Hematopoietic multipotent progenitor cell treated with erythropoietin and hydrocortisone succinate and interleukin-3 and kit ligand, for 6 days (in vitro differentiated cells): Measurements from ENCODE around the gene ACTR5.
"Not testable (repeated sequence)": the region's sequence is repeated elsewhere in the genome, so short reads cannot be mapped to it uniquely, and the experiment has no call there.

Experiments used
- DNase-seq: peaks from one replicate; pipeline ENCODE4 v3.0.0-alpha.2; 2015

The ACTR5 gene

DNA sequence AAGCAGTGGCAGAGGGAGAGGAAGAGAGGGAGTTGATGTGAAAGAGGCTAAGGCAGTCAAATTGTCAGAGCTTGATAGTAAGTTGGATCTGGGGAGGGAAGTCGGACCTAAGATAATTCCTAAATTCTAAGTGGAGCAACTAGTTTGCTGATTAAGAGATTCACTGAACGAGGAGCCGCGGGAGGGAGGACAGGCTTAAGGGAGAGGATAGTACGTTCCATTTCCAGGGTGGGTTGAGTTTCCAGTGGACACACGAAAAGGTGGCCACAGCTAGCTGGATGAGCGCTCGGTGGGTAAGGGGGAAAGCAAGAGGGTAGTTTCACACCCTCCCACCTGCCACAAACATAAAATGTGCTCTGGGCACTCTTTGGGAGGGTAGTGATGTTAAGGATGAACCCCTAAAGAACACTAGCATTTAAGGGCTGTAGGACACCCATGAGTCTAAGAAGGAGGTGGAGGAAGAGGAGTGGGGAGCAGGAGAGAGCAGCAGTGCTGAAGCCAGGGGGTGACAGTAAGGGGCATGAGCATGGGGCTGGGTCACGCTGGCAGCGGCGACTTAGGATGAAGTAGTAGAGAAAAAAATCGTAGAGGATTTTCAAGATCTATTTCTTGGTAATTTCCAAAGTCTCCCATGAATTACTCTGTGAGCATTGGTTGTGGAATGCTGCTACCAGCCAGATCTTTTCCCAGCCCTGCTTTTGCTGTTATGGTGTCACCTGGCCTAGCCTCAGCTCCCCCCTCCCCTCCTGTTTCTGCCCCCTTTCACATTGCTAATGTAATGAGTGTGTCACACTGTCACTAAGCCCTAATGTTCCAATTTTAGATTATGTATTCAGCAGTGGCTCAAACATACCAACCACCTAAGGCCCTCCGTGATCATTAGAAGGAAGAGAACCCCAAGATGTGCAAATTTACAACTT lies 21.4 kb downstream of the ACTR5 start:
- DNase-seq = no peak

DNA sequence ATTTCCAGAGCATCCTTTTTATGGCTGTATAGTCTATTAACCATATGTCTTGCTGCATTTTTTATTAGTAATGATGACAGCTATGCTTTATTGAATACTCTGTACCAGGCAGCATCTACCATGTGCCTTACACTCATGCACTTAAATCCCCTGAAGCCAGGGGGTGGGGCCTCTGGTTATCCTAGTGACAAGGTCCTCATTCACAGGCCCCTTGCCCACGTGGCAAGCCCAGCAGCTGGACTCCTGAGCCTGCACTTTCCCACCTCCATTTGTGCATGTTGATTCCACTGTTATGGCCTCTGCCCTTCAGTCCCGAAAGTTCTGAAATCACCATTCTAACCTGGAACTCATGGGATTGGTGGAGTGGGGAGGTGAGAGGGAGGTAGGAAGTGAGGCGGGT lies 22.3 kb downstream of the ACTR5 start:
- no peak for DNase-seq

DNA sequence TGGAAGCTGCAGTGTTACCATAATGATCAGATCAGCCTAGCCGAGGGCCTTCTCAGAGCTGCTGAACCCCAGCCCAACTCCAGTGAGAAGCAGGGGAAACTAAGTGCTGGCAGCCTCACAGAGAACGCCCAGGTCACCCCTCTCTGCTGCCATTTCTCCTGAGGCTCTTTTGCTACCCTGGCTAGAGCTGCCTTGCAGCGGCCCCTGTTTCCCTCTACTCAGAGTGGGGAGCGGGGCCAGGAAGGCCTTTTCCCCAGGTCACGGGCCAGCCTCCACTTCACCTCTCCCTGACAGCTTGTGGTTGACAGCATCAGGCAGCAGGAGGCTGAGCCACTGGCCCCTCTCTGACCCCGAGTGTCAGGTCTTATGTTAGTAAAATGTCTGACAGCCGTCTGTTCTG lies 22.7 kb downstream of the ACTR5 start:
- no peak for DNase-seq

DNA sequence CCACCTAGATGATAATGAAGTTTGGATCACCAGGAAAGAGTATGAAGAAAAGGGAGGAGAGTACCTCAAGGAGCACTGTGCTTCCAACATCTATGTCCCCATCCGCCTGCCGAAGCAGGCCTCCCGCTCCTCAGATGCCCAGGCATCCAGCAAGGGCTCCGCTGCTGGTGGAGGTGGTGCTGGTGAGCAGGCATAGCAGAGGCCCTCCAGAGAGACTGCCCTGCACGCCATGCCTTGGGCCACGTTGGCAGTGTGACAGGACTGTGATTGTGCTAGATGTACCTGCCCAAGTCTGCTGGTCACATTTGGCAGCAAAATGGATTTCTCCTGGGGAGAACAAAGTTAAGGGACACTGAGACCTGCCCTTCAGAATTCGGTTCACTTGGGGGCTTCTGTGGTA lies 23.4 kb downstream of the ACTR5 start:
- DNase-seq = no peak

DNA sequence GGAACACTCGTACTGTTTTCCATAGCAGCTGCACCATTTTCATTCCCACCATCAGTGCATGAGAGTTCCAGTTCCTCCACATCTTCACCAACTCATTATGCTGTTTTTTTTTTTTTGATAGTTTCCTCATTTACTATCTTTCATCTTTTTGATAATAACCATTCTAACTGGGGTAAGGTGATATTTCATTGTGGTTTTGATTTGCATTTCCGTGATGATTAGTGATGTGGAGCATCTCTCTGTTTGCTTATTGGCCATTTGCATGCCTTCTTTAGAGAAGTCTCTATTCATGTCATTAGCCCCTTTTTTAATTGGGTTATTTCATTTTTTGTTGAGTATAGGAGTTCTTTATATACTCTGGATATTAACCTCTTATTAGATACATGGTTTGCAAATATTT lies 25.9 kb downstream of the ACTR5 start:
- DNase-seq = no peak

DNA sequence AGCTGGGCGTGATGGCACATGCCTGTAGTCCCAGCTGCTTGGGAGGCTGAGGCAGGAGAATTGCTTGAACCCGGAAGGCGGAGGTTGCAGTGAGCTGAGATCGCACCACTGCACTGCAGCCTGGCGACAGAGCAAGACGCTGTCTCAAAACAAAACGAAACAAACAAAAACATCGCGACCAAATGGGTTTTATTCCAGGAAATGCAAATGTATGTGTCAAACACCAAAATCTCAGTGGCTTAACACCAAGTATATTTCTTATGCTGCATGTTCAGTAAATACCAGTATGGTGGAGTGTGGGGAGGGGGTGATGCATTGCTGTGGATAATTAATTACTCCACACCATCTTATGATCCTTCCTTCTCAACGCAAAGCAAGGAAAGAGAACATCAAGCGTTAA lies 28.1 kb downstream of the ACTR5 start:
- no peak for DNase-seq

DNA sequence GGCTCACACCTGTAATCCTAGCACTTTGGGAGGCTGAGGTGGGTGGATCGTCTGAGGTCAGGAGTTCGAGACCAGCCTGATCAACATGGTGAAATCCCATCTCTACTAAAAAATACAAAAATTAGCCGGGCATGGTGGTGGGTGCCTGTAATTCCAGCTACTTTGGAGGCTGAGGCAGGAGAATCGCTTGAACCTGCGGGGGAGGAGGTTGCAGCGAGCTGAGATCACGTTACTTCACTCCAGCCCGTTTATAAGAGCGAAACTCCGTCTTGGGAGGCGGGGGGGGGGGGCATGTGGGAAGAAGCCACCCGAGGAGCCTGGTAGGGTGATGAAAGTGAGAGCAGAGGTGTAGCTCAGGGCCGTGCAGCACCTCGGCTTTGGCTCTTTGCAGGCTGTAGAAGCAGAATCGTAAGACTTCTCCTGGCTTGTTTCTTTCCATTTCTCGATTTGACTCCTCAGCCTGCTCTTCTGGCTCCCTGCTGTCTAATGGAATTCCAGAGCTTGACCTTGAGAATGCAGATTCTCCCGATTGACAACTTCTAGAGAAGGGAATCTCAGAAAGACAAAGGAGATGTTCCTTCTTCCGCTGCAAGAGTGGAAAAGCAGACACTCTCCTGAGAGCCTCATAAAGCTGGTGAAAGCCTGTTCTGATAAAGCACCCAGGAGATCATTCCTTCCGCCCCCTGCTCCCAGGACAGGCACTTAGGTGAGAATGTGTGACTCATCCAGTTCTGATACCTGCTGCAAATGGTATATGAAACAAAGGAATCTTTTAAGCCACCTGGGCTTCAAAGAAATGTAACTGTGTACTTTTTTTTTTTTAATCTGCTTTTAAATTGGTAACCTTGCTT lies 31.2 kb downstream of the ACTR5 start:
- no peak for DNase-seq

DNA sequence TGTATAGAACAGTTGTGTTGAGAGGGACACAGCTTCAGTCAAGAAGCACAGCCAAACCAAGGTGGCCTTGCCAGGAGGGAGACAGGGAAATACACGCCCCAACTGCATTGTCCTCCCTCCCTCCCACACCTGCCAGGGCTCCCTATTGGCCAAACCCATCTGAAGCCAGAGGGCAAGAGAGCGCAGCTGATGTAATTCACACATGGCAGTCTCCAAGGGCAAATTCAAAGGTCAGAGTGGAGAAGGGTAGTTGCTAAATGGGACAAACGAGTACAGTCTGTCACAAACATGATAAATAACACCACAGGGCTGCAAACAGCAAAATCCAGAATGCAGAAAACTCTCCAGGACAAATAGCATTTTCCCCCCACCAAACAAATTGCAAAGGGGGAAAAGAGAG lies 34.0 kb downstream of the ACTR5 start:
- no peak for DNase-seq

DNA sequence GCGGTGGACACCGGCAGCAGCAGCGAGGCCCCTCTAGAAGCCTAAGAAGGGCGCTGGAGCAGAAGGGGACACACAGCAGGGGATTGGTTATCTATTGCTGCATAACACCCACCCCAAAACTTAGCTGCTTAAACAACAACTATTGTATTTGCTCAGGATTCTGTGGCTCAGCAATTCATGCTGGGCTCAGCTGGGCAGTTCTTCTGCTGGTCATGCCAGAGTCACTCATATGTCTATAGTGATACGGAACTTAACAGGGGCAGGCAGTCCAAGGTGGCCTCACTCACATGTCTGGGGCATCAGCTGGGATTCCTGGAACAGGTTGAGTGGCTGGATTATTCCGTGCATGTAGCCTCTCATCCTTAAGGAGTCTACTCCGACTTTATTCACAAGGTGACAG lies 39.6 kb downstream of the ACTR5 start:
- no peak for DNase-seq

DNA sequence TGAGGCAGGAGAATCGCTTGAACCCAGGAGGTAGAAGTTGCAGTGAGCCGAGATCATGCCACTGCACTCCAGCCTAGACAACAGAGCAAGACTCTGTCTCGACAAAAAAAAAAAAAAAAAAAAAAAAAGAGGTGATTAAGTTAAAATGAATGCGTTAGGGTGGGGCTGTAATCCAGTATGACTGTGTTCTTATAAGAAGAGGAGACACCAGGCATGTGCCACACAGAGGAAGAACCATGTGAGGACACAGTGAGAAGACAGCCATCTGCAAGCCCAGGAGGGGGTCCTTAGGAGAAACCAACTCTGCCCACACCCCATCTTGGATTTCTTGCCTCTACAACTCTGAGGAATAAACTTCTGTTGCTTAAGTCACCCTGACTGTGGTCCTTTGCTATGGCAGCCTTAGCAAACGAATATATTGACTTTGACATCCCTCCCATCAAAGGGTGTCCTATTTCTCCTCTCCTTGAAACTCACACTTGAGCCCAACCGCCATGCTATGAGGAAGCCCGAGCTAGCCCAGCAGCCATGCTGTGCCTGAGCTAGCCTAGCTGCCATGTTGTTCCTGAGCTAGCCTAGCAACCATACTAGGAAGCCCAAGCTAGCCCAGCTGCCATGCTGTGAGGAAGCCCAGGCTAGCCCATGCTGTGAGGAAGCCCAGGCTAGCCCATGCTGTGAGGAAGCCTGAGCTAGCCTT lies 41.4 kb downstream of the ACTR5 start:
- DNase-seq = no peak

DNA sequence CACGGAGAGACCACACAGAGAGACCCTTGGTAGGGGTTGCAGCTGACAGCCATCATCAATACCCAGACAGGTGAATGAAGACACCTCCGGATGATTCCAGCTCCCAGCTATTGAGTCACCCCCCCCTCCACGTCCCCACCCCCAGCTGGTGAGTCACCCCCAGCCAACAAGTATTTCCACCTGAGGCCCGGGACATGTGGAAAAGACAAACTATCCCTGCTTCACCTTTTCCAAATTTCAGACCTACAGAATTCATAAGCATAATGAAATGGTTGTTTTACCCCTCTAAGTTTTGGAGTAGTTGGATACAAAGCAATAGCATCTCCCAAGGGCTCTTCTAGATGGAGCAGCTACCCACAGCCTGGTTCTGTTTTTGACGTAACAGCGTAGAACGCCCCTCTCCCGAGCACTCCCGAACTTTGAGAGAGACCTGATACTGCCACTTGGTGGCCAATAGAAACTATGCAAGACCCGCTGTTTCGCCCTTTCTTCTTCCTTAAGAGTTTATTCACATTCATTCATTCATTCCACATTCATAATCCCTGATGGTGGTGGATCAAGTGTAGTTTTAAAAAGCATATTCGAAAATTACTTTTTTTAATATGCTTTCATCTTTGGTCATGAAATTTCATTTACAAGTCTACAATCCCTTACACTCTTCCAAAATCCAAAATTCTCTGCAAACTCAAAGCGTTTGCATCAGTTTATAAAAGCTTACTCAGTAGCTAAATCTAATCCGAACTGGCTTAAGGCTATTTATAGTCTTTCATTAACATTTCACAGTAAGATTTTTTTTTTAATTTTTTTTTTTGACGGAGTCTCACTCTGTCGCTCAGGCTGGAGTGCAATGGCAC lies 42.2 kb downstream of the ACTR5 start:
- DNase-seq = peak; percentile 71

DNA sequence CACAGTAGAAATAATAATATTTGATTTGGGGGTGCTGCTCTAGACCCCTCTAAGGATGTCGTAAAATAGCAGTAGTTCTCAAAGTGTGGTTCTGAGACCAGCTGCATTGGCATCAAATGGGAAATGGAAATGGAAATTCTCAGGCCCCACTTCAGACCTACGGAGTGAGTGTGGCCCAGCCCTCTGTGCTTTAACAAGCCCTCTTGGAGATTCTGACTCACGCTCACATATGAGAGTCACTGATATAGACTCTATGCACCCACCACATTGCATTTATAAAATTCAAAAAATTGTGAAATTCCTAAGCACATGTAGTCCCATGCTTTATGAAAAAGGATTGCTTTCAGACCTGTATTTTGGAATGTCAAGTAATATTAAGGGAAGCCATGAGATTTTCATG lies 43.0 kb downstream of the ACTR5 start:
- no peak for DNase-seq

DNA sequence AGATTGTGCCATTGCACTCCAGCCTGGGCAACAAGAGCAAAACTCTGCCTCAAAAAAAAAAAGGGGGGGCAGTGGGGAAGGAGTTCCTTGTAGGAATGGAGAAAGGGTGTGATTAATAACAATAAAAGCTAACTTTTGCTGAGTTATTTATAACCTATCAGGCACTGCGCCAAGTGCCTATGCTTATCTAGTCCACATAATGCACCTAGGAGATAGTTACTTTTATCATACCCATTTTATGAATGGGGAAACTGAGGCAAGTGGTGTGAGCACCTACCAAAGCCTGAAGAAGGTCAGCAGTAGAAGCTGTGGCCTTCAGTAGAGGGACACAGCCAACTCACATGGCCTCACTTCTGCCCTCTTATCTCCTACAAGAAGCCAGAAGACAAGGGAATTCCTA lies 43.7 kb downstream of the ACTR5 start:
- DNase-seq = no peak

DNA sequence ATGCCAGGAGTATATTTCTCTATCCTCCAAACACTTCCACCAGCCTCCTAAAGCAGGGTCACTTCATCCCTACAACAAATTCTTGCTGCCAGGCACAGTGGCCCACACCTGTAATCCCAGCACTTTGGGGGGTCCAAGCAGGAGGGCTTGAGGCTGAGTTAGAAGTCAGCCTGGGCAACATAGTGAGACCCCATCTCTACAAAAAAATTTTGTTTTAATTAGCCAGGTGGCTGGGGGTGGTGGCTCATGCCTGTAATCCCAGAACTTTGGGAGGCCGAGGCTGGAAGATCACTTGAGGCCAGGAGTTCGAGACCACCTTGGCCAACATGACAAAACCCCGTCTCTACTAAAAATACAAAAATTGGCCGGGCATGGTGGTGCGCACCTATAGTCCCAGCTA lies 45.8 kb downstream of the ACTR5 start:
- not testable (repeated sequence) for DNase-seq

DNA sequence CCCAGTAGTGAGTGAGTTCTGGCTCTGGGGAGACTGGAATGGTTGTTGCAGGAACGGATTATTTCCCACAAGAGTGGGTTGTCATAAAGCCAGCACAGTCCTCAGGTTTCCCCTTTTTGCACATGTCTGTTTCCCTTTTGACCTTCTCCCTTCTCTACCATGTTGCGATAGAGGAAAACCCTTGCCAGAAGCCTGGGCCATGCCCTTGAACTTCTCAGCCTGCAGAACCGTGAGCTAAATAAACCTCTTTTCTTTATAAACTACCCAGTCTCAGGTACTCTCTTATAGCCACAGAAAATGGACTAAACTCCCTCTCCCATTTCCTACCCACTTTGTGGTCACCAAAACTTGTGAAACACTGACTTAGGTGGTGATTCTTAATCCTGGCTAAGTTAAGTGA lies 50.0 kb downstream of the ACTR5 start:
- DNase-seq = no peak

DNA sequence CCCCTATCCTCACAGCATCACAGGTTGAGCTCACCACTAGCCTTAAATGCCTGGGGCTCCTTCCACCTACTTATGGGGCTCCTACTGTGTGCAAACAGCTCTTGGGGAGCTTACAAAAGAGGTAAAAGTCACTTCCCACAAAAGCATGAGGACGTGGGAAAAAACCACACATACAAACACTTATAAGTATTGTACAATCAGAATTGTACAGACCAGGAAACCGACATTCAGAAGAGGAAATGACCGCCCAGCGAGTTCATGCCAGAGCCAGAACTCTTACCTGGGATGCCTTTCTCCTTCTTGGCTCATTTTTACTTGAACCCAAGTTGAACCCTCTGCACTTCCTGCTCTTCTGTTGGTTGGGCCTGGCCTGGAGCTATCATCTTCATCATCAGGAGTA lies 50.9 kb downstream of the ACTR5 start:
- DNase-seq = no peak

DNA sequence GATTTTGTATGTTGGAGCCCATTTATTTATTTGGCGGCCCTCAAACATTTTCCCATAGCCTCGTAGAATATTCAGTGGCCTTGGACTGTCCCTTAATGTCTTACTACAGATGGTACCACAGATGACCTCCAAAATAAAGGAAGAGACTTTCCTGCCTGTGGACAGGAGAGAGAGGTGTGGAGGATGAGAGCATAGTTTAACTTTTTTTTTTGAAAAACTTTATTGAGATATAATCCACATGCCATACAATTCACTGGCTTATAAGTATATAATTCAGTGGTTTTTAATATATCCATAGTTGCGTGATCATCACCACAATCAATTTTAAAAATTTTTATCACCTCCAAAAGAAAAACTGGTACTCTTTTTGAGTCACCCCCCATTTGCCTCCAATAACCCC lies 52.6 kb downstream of the ACTR5 start:
- DNase-seq = no peak

DNA sequence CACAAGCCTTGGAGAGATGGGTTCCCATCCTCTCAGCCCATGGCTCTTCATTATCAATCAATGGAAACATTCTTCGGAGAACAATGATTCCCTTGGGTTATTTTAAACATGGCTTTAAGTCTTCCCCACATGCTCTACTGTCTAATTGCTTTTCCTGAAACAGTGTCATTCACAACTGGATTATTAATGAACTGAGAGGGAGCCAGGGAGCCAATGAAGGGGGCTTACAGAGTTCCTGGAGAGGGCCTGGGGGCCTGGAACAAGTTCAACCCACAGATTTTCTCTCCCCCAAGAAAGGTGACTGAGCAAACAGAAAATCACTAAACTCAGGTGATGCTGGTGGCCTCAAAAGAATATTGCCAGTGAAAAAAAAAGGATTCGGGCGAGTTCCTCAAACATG lies 56.0 kb downstream of the ACTR5 start:
- DNase-seq = no peak

DNA sequence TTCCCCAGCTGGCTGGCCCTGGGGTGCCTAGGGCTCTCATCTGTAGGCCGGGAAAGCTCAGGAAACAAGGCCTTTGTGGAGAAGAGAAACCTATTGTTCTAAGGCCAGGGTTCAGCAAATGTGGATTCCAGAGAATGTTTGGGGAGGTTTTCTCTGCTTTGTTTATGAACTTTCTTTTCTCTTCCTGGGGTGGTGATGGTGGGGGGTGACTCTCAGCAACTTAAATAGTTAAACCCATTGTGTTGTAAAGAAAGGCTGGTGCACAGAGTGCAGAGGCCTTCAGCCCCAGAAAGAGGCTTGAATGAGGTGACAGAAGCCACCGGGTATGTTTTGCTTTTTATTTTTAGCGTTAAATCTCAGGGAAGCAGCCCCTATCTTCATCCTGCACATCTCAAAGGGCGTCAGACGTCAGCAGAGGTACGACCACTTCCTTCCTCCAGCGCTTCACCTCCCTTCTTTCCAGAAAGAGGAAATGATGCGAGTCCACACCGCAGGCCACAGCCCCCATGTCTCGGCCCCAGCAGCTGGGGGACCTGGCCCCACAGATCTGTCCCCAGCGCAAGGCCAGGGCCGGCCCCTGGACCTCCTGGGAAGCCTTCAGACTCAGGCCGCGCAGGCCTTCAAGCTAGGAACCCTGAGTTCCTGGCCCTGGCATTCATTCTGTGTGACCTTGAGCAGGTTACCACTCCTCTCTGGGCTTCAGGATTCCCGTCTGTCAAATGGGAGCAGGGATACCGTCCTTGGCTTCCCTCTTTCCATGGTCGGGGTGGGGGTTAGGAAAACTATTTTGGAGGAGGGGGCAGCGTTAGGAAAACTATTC lies 56.6 kb downstream of the ACTR5 start:
- DNase-seq = peak; percentile 75

DNA sequence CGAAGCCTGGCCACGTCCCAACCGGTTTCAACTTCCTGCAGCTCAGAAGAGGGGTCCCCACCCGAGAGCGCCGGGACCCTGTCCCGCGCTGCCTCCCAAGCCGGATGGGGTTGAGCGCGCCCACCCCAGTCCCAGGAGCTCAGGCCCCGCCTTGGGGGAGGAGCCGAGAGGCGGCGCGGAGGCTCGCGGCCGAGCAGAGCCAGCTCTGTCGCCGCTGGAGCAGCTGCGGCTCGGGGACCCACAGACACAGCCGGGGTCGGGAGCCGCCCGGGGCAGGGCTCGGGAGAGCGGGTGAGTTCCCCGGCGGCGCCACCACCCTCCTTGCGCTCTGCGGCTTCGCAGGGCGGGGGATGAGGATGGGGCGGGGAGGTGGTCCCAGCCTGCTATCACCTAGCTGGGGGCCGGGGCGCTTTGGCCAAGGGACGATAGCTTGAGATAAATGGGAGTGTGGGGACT lies 57.3 kb downstream of the ACTR5 start, which contains the start of gene PPP1R16B:
Gene PPP1R16B (plus strand): TSS at position 196 of the 456 bp plus-strand sequence. CDS start 30,229 bp downstream, outside the sequence.
- peak; percentile 66 for DNase-seq
